ENCODE measurements around the gene CAMTA1.
A peak's percentile ranks its signal among the peaks of the same experiment; 100 is the strongest.

The CAMTA1 gene

GRCh38 chr1:6955357-6956094 lies 170.3 kb downstream of the CAMTA1 start:
- DNase-seq (ENCODE audit: low read depth in 2 of 2): no peak

- DNase-seq (ENCODE audit: low read depth in 2 of 2): no peak
These were observed 171.4 kb downstream of the CAMTA1 start for GRCh38 chr1:6956488-6957159.

DNA sequence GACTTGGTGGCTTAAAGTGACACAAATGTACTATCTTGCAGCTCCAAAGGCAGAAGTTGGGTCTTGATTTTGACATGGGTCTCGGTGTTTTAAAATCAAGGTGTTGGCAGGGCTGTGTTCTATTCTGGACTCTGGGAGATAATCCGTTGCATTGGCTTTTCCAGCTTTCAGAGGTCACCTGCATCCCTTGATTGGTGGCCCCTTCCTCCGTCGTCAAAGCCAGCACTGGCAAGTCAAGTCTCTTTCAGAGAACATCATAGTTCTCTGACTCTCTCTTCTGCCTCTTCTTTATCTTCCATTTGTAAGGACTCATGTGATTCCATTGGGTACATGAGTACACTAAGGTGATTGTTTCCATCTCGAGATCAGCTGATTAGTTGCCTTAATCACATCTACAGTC lies 172.1 kb downstream of the CAMTA1 start:
- no peak for DNase-seq (ENCODE audit: low read depth in 2 of 2)

DNA sequence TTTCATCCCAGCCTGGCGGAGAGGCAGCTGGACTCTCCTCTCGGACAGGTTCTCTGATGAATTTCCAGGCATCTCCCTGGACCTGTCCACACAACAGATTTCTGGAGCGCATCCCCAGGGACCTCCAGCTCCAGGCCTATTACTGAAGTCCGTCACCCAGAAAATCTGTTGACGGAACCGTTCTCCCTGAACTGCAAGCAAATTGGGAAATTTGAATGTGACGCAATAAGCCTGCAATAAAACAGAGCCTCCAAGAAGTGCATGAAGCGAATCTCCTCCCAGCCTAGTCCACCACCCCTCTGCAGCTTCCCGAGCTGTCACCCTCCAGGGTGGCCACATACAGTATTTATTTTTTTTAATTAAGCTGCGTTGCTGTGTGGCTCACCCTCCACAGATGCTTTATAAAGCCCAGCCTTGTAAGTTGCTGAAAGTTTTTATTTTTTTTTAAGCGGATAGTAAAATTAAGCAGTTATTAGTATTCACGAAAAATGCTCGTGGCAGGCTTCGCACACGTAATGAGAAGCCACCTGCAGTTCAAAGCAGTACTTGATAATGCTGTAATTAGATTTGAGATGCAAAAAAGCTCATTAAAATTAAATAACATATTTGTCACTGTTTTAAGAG lies 173.3 kb downstream of the CAMTA1 start:
- no peak for DNase-seq (ENCODE audit: low read depth in 2 of 2)

- DNase-seq (ENCODE audit: low read depth in 2 of 2): no peak
These were observed 174.2 kb downstream of the CAMTA1 start for GRCh38 chr1:6959491-6959890.

GRCh38 chr1:6960291-6960811 lies 175.1 kb downstream of the CAMTA1 start:
- DNase-seq (ENCODE audit: low read depth in 2 of 2): no peak

DNA sequence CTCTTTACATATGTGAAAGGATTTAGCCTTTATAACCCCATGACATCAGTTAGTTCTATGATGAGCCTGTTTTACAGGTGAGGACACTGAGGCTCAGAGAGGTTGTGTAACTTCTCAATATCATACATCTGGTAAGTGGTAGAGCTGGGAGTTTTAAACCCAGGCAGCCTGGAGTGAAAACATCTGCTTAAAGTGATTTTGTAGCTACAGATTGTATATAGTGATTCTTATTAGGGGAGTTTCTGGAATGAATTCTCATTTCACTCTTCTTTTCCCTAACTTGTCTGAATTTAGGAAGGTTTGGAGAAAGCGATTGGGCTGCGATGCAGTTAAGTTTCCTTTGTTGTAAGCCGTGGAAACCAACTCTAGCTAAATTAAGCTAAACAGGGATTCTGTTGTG lies 175.6 kb downstream of the CAMTA1 start:
- no peak for DNase-seq (ENCODE audit: low read depth in 2 of 2)

DNA sequence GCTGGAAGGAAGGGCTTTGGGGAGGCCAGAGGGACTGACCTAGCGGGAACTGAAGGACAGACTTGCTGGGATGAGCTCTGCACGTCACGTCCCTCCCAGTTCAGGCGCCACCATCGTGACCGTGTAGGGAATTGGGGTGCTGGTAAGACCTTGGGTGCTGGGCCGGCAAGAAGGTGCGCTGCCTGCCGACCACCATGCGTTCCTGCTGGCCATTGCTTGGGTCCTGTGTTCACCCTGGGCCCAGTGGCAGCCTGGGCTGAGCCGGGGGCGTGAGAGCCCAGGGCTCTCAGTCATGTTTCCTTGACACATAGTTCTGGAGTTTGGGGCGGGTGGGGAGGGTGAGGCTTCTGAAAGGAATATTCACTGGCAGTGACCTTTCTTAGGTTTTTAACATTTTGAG lies 176.0 kb downstream of the CAMTA1 start:
- no peak for DNase-seq (ENCODE audit: low read depth in 2 of 2)

GRCh38 chr1:6961905-6962477 lies 176.7 kb downstream of the CAMTA1 start:
- DNase-seq (ENCODE audit: low read depth in 2 of 2): no peak

- DNase-seq (ENCODE audit: low read depth in 2 of 2): no peak
These were observed 177.3 kb downstream of the CAMTA1 start for GRCh38 chr1:6962478-6962995.

- DNase-seq (ENCODE audit: low read depth in 2 of 2): peak; percentile 15 to 19
These were observed 178.0 kb downstream of the CAMTA1 start for GRCh38 chr1:6962996-6963911.

- no peak for DNase-seq (ENCODE audit: low read depth in 2 of 2)
These were observed 178.7 kb downstream of the CAMTA1 start for GRCh38 chr1:6963912-6964307.

DNA sequence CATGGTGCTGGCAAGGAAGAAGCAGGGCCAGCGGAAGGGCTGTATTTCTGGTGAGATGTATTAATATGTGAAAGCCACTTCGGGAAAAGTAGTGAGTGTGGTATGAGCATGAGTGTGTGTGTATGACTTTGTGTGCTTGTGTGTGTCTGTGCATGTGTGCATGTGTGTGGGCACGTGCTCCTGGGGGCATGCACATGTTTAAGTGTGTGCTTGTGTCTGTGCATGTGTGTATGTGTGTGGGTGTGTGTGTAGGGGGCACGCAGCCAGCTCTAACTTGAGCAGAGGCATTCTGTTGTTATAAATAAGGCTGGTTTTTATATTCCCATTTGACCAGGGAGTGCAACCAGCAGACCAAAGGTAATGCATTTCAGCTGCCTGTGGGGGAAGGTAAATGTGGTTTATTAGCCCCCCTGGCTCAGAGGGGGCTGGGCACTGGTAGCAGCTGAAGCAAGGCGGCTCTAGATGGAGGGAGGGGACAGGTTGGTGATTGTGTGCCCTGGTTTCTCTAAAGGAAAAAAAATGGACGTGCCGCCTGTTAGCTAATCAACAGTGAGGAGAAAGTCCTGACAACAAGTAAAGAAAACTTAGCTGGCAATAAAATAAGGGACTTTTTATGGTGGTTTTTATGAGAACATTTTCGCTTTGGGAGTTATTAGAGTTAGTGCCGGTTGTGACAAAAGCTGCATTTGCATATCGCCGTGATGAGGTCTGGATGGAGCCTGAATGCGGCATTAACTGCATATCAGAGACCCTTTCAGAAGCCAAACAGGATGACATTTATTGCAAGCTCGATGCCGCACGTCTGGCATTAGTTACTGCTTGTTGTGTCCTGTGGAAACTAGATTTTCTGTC lies 180.1 kb downstream of the CAMTA1 start:
- DNase-seq (ENCODE audit: low read depth in 2 of 2): no peak

GRCh38 chr1:6965935-6966241 lies 180.6 kb downstream of the CAMTA1 start:
- no peak for DNase-seq (ENCODE audit: low read depth in 2 of 2)

DNA sequence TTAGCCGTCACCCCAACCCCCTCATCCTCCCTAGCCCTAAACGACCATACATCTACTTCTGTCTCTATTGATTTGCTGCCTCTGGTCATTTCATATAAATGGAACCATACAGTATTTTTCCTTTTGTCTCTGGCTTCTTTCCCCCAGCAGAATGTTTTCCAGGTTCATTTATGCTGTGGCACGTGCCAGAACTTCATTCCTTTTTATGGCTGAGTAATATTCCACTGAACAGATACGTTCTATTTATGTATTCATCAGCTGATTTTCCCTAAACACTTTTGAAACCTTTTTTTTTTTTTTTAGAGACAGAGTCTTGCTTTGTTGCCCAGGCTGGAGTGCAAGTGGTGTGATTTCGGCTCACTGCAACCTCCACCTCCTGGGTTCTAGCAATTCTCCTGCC lies 181.1 kb downstream of the CAMTA1 start:
- DNase-seq (ENCODE audit: low read depth in 2 of 2): no peak

DNA sequence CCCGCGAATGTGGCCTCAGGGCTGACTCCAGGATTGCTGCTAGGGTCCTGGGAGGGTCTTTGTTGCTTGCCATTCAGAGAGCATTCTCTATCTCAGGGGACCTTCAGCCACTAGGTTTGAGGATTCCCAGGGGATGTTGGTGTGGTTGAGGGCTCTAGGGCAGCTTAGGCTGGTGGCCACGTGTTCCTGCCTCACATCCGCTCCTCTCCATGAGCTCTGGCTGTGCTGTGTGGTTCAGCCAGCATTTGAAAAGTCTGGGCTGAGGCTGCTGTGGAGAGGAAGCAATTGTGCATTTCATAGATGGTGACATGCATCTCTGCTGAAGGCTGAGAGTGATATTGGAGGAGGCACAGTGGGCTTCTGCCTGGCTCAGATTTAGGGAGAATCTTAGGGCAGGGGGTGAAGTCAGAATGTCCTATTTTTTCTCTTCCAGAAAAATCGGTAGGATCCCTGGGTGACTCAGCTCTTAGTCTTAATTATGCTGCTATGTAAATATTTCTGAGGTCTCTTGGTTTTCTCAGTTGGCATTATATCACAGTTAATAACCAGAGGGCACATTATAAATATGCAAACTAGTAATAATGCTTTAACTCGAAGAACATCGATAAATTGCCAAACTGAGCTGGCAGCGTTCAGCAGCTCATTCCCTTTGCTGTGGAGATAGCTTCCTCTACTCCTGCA lies 182.3 kb downstream of the CAMTA1 start:
- DNase-seq (ENCODE audit: low read depth in 2 of 2): no peak

- DNase-seq (ENCODE audit: low read depth in 2 of 2): no peak
These were observed 183.9 kb downstream of the CAMTA1 start for GRCh38 chr1:6969106-6969505.

DNA sequence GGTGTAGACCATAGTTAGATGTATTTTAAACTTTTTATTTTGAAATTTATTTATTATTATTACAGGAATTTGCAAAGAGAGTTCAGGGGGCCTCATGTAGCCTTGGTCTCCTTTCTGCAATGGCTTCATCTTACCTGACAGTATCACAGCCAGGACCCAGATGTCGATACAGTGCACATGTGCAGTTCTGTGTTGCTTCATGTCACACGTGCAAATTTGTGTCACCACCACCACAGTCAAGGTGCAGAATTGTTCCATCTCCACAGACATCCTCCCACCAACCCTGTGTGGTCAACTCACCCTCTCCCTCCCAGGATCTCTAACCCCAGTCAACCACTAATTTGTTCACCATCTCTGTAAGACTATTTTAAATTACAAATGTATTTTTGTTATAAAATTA lies 184.5 kb downstream of the CAMTA1 start:
- DNase-seq (ENCODE audit: low read depth in 2 of 2): no peak

GRCh38 chr1:6970221-6970620 lies 185.0 kb downstream of the CAMTA1 start:
- DNase-seq (ENCODE audit: low read depth in 2 of 2): no peak

- DNase-seq (ENCODE audit: low read depth in 2 of 2): no peak
These were observed 185.8 kb downstream of the CAMTA1 start for GRCh38 chr1:6971048-6971447.
